ENCODE data around the gene TRIM66.
A peak's percentile ranks its signal among the peaks of the same experiment; 100 is the strongest.

TRIM66 gene, protein sequence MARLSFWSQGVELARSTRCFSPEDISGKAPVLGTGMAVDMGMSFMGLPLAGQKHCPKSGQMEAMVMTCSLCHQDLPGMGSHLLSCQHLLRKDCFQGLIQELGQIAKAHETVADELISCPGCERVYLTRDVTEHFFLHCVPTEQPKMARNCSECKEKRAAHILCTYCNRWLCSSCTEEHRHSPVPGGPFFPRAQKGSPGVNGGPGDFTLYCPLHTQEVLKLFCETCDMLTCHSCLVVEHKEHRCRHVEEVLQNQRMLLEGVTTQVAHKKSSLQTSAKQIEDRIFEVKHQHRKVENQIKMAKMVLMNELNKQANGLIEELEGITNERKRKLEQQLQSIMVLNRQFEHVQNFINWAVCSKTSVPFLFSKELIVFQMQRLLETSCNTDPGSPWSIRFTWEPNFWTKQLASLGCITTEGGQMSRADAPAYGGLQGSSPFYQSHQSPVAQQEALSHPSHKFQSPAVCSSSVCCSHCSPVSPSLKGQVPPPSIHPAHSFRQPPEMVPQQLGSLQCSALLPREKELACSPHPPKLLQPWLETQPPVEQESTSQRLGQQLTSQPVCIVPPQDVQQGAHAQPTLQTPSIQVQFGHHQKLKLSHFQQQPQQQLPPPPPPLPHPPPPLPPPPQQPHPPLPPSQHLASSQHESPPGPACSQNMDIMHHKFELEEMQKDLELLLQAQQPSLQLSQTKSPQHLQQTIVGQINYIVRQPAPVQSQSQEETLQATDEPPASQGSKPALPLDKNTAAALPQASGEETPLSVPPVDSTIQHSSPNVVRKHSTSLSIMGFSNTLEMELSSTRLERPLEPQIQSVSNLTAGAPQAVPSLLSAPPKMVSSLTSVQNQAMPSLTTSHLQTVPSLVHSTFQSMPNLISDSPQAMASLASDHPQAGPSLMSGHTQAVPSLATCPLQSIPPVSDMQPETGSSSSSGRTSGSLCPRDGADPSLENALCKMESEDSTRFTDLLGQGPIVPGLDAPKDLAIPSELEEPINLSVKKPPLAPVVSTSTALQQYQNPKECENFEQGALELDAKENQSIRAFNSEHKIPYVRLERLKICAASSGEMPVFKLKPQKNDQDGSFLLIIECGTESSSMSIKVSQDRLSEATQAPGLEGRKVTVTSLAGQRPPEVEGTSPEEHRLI (N-terminal part only)
- 18.5 to 34.2 (median 25.8) reads per million in 3 donors for total RNA-seq

DNA sequence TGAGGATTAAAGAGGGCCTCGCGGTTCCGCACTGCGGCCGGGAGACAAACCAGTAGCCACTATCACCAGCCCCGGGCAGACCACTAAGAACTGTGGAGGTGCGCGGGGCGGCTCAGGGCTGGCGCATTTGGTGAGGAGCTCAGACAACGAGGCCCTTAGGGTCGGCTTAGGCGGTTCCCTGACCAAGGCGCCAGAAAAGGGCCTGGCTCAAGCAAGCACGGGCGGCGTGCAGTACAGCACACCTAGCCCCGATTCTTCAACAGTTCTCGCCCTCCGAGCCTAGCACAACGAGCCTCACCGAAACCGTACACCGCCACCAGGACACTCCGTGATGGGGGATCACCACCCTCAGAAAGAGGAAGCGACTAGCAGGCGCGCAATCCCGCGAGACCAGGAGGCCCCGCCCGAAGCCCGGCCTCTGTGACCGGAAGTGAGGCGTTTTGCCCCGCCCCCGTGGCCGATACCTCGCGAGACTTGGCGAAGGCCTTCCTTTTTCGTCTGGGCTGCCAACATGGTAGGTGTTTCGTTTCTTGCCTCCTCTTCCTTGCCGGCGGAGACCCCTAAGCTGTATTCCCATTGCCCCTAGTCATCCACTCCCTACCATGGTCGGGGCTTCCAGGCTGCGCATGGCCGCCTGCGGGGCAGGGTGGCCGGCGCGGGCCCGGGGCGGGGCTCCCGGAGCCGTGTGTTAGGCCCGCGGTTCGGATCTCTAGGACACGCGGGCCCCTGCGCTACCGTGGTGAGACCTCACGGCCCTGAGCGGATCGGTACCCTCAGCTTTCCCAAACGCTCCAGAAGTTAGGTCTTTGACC is at the start of gene TRIM66, which contains the start of gene RPL27A:
TRIM66 (minus strand) TSS at position 363 of the 812 bp plus-strand sequence. CDS start 10,391 bp downstream, outside the sequence.
RPL27A (plus strand) TSS at position 490 of the 812 bp plus-strand sequence; CDS start at position 512, 22 bp downstream.
- no peaks in the 10 kb centered on the region for H3K9me3 ChIP-seq (ENCODE audit: control insufficient read depth, low read length)
- H3K27me3 ChIP-seq (replicated peaks; ENCODE audit: control insufficient read depth, insufficient read depth, low read length, poor library complexity, severe bottlenecking) = no peaks in the 10 kb centered on the region
- peak within 1 kb of the TSS; percentile 97 for H3K27ac ChIP-seq (ENCODE audit: insufficient read depth, low read length, poor library complexity, severe bottlenecking)
- peaks cover 17% of the 10 kb centered on the region for H3K4me1 ChIP-seq (ENCODE audit: control insufficient read depth, insufficient read depth, low read length, poor library complexity, severe bottlenecking)
- H3K4me3 ChIP-seq (ENCODE audit: insufficient read depth, low read depth, low read length, poor library complexity, severe bottlenecking) = peak within 1 kb of the TSS; percentile 87
- DNase-seq = peak; percentile 96 to 98 (median 98)
- H3K36me3 ChIP-seq (ENCODE audit: control insufficient read depth, insufficient read depth, low read length) = peaks cover 24% of the 10 kb centered on the region

- no peaks in the 10 kb centered on the region for H3K27me3 ChIP-seq (replicated peaks; ENCODE audit: control insufficient read depth, insufficient read depth, low read length, poor library complexity, severe bottlenecking)
- DNase-seq = no peak
- no peaks in the 10 kb centered on the region for H3K9me3 ChIP-seq (ENCODE audit: control insufficient read depth, low read length)
- no peaks in the 10 kb centered on the region for H3K4me1 ChIP-seq (ENCODE audit: control insufficient read depth, insufficient read depth, low read length, poor library complexity, severe bottlenecking)
- no peaks in the 10 kb centered on the region for H3K36me3 ChIP-seq (ENCODE audit: control insufficient read depth, insufficient read depth, low read length)
- H3K27ac ChIP-seq (ENCODE audit: insufficient read depth, low read length, poor library complexity, severe bottlenecking) = no peak overlapping the region
- H3K4me3 ChIP-seq (ENCODE audit: insufficient read depth, low read depth, low read length, poor library complexity, severe bottlenecking) = no peak overlapping the region
These were observed 49.3 kb upstream of the TRIM66 start for GRCh38 chr11:8731647-8732323.

- Histone ChIP-seq H3K9me3 (ENCODE audit: control insufficient read depth, low read length) (no peaks in the 10 kb centered on the region), H3K36me3 (ENCODE audit: control insufficient read depth, insufficient read depth, low read length) (no peaks in the 10 kb centered on the region), H3K4me3 (ENCODE audit: insufficient read depth, low read depth, low read length, poor library complexity, severe bottlenecking) (no peak overlapping the region), H3K4me1 (ENCODE audit: control insufficient read depth, insufficient read depth, low read length, poor library complexity, severe bottlenecking) (no peaks in the 10 kb centered on the region), H3K27me3 (replicated peaks; ENCODE audit: control insufficient read depth, insufficient read depth, low read length, poor library complexity, severe bottlenecking) (no peaks in the 10 kb centered on the region), H3K27ac (ENCODE audit: insufficient read depth, low read length, poor library complexity, severe bottlenecking) (no peak overlapping the region)
- DNase-seq = no peak
These were observed 48.2 kb upstream of the TRIM66 start for GRCh38 chr11:8730697-8731020.

DNA sequence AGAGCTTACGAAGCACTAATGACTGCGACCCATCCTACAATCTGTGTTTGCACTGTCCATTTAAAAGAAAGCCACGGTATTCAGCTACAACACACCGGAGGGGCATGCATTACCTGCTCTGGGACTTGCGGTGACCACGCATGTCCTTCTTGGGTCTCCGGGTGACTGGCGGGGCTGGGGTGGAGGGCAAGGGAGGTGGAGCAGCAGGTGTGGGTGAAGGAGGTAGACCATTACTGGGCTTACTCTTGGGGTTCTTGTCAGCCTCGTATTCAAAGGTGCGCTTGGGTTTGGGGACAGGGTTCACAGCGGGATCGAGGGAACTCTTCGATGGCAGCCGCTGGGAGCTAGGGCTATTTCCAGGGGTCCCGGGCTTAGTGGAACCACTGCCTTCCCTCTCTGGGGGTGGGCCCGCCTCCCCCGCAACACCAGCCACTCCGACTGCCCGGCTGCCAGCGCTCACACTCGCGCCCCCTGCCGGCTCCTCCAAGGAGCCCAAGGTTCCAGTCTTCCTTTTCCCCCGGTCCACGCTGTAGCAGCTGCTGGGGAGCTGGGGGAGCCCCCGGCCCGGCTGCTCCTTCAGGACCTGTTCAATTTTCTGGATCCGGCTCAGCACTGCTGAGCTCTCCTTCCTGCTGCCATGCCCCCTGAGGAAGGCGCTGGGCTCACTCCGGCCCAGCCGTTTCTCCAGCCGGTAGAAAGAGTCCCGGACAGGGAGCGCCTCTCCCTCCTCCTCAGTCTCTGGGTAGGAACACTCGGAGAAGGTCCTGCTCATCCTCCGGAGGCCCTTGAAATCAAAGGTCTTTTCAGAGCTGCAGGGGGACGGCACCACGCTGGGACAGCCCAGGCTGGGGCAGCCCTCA is 47.6 kb upstream of the TRIM66 start:
- no peak for DNase-seq
- no peaks in the 10 kb centered on the region for H3K9me3 ChIP-seq (ENCODE audit: control insufficient read depth, low read length)
- H3K27ac ChIP-seq (ENCODE audit: insufficient read depth, low read length, poor library complexity, severe bottlenecking) = no peak overlapping the region
- no peaks in the 10 kb centered on the region for H3K36me3 ChIP-seq (ENCODE audit: control insufficient read depth, insufficient read depth, low read length)
- no peak overlapping the region for H3K4me3 ChIP-seq (ENCODE audit: insufficient read depth, low read depth, low read length, poor library complexity, severe bottlenecking)
- H3K27me3 ChIP-seq (replicated peaks; ENCODE audit: control insufficient read depth, insufficient read depth, low read length, poor library complexity, severe bottlenecking) = no peaks in the 10 kb centered on the region
- no peaks in the 10 kb centered on the region for H3K4me1 ChIP-seq (ENCODE audit: control insufficient read depth, insufficient read depth, low read length, poor library complexity, severe bottlenecking)

DNA sequence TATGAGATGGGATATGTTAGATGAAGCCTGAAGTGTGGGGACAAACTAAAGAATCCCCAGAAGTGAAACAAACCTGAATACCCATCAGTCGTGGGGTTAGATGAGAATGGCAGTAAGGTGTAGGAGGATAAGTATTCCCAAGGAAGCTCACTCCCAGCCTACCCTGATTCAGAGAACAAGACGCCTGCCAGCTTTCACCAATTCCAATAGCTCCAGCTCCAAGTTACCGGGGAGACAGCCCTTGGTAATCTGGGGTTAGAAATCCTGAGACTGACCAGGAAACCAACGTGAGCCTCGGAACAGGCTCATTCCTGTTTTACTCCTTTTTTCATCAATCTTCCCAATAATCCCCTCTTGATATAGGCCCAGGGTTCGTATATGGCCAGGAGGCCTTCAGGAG is 46.6 kb upstream of the TRIM66 start:
- no peaks in the 10 kb centered on the region for H3K27me3 ChIP-seq (replicated peaks; ENCODE audit: control insufficient read depth, insufficient read depth, low read length, poor library complexity, severe bottlenecking)
- H3K9me3 ChIP-seq (ENCODE audit: control insufficient read depth, low read length) = no peaks in the 10 kb centered on the region
- H3K27ac ChIP-seq (ENCODE audit: insufficient read depth, low read length, poor library complexity, severe bottlenecking) = no peak overlapping the region
- H3K36me3 ChIP-seq (ENCODE audit: control insufficient read depth, insufficient read depth, low read length) = no peaks in the 10 kb centered on the region
- DNase-seq = no peak
- H3K4me1 ChIP-seq (ENCODE audit: control insufficient read depth, insufficient read depth, low read length, poor library complexity, severe bottlenecking) = no peaks in the 10 kb centered on the region
- no peak overlapping the region for H3K4me3 ChIP-seq (ENCODE audit: insufficient read depth, low read depth, low read length, poor library complexity, severe bottlenecking)

DNA sequence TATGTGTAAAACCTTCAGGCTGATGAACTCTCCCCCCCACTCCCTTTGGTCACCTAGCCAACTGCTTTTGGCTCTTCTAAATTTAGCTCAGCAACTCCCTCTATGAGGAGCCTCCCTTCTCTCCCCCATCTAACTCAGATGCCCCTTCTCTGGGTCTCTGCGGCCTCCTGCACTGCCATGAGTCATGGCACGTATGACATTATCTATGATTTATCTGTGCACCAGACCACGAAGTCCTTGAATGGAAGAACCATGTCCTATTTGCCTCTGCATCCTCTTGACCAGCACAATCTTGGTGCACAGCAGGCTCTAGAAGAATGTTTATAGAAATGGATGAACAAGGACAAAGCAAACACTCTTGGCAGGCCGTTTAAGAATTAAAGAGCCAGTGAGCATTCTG is 46.1 kb upstream of the TRIM66 start:
- Histone ChIP-seq H3K27me3 (replicated peaks; ENCODE audit: control insufficient read depth, insufficient read depth, low read length, poor library complexity, severe bottlenecking) (no peaks in the 10 kb centered on the region), H3K4me3 (ENCODE audit: insufficient read depth, low read depth, low read length, poor library complexity, severe bottlenecking) (no peak overlapping the region), H3K4me1 (ENCODE audit: control insufficient read depth, insufficient read depth, low read length, poor library complexity, severe bottlenecking) (no peaks in the 10 kb centered on the region), H3K9me3 (ENCODE audit: control insufficient read depth, low read length) (no peaks in the 10 kb centered on the region), H3K27ac (ENCODE audit: insufficient read depth, low read length, poor library complexity, severe bottlenecking) (no peak overlapping the region), H3K36me3 (ENCODE audit: control insufficient read depth, insufficient read depth, low read length) (no peaks in the 10 kb centered on the region)
- DNase-seq = no peak

- no peaks in the 10 kb centered on the region for H3K9me3 ChIP-seq (ENCODE audit: control insufficient read depth, low read length)
- H3K4me3 ChIP-seq (ENCODE audit: insufficient read depth, low read depth, low read length, poor library complexity, severe bottlenecking) = no peak overlapping the region
- no peak for DNase-seq
- H3K36me3 ChIP-seq (ENCODE audit: control insufficient read depth, insufficient read depth, low read length) = no peaks in the 10 kb centered on the region
- no peak overlapping the region for H3K27ac ChIP-seq (ENCODE audit: insufficient read depth, low read length, poor library complexity, severe bottlenecking)
- H3K4me1 ChIP-seq (ENCODE audit: control insufficient read depth, insufficient read depth, low read length, poor library complexity, severe bottlenecking) = no peaks in the 10 kb centered on the region
- H3K27me3 ChIP-seq (replicated peaks; ENCODE audit: control insufficient read depth, insufficient read depth, low read length, poor library complexity, severe bottlenecking) = no peaks in the 10 kb centered on the region
These were observed 43.9 kb upstream of the TRIM66 start for GRCh38 chr11:8726395-8726794.

DNA sequence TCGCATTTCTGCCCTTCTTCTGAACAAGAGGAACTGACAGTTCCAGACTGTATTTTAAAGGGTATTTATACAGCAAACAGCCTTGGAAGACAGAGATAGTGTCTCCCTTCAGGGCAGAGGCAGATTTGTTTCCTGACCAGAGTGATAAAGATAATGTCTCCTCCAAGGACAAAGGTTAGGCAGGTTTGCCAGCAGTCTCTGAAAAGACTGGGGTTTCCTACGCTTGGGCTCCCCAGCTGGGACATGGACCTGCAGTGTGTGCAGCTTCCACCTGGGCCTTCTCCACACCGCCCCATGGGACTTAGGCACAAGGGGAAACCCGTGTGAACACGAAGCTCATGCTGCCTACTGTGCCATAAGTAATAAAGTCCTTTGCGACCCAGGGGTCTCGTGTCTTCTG is 42.2 kb upstream of the TRIM66 start:
- Histone ChIP-seq H3K36me3 (ENCODE audit: control insufficient read depth, insufficient read depth, low read length) (no peaks in the 10 kb centered on the region), H3K27ac (ENCODE audit: insufficient read depth, low read length, poor library complexity, severe bottlenecking) (no peak overlapping the region), H3K4me1 (ENCODE audit: control insufficient read depth, insufficient read depth, low read length, poor library complexity, severe bottlenecking) (no peaks in the 10 kb centered on the region), H3K27me3 (replicated peaks; ENCODE audit: control insufficient read depth, insufficient read depth, low read length, poor library complexity, severe bottlenecking) (no peaks in the 10 kb centered on the region), H3K9me3 (ENCODE audit: control insufficient read depth, low read length) (no peaks in the 10 kb centered on the region), H3K4me3 (ENCODE audit: insufficient read depth, low read depth, low read length, poor library complexity, severe bottlenecking) (no peak overlapping the region)
- no peak for DNase-seq

All from effector memory CD4-positive, alpha-beta T cell (primary cell).